ENCODE data around the gene CLIC2.
"Not testable (repeated sequence)": the region's sequence is repeated elsewhere in the genome, so short reads cannot be mapped to it uniquely, and the experiment has no call there.

Gene CLIC2

DNA sequence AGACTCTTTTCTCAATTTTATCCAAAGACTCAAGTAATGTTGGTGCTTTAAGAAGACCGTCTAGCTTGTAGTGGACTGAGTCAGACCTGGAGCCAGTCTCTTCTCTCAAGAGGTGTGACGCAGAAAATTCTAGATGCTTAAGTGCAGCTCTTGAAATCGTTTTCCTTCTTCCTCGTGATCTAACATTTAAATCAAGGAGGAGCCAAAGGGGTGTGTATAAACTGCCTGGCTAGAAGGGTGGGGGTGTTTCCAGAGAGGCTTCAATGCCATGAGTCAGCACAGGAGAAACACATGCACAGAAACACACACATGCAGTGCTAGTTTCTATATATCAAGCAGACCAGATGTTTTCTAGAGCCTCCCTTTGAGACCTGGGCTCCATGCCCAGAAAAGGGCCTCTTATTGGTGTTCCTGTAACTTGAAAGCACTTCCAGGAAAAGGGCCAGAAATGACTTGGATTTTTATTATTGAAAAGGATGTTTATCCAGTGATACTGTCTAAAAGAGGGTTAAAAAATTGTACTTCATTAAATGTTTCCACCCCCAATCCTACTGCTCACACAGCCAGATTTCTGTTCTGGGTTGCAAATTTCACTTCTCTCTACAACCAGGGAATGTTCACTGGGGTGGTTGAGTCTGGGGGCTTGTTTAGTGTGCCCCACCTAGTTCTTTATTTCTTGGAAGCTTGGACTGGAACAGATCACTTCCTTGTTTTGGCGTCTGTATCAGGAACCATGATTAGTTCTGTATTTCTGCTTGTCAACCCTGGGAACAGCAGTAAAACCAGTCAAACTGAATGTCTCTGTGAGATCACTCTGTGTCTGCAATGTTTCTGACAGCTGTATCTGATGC lies at the start of gene CLIC2:
CLIC2 (minus strand) TSS at position 129 of the 851 bp plus-strand sequence. CDS start 187 bp downstream, outside the sequence.
- DNase-seq (ENCODE audit: low read depth, low spot score) = peak; percentile 46

DNA sequence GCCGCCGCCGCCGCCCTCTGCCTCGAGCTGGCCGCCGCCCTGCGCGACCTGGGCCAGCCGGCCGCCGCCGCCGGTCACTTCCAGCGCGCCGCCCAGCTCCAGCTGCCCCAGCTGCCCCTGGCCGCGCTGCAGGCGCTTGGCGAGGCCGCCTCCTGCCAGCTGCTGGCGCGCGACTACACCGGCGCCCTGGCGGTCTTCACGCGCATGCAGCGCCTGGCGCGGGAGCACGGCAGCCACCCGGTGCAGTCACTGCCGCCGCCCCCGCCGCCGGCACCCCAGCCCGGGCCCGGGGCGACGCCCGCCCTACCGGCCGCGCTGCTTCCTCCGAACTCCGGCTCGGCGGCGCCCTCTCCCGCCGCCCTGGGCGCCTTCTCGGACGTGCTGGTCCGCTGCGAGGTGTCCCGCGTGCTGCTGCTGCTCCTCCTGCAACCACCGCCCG lies 48.1 kb upstream of the CLIC2 start:
- DNase-seq (ENCODE audit: low read depth, low spot score) = not testable (repeated sequence)

DNA sequence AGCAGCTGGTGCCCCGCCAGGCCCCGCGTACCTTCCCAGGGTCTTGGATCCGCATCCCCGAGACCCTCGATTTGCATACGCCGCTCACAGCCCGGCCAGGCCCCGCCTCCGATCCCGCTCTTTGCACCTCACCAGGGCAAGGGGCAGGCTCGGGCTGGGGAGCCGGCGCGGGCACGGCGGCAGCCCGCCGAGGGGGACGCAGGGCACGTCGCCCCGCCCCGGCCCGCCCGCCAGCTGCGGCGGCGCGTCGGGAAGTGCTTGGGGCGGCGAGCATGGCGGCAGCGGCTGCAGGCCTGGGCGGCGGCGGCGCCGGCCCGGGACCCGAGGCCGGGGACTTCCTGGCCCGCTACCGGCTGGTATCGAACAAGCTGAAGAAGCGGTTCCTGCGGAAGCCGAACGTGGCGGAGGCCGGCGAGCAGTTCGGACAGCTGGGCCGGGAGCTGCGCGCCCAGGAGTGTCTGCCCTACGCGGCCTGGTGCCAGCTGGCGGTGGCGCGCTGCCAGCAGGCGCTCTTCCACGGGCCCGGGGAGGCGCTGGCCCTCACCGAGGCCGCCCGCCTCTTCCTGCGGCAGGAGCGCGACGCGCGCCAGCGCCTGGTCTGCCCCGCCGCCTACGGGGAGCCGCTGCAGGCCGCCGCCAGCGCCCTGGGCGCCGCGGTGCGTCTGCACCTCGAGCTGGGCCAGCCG lies 47.6 kb upstream of the CLIC2 start, which contains the start of gene F8A2:
F8A2 (plus strand) TSS at position 253 of the 686 bp plus-strand sequence; CDS start at position 273, 20 bp downstream.
- DNase-seq (ENCODE audit: low read depth, low spot score) = not testable (repeated sequence)

DNA sequence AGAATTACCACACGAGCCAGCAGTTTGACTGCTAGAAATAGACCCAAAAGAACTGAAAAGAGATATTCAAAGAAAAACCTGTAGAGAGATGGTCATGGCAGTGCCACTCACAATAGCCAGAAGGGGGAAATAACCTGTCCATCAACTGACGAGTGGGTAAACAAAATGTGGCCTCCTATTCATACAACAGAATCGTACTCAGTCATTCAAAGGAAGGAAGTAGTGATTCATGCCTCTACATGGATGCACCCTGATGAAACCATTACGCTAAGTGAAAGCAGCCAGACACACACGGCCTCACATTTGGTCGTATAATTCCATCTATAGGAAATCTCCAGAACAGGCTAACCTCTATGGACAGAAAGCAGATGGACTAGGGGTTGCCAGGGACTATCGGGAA lies 45.4 kb upstream of the CLIC2 start:
- not testable (repeated sequence) for DNase-seq (ENCODE audit: low read depth, low spot score)

DNA sequence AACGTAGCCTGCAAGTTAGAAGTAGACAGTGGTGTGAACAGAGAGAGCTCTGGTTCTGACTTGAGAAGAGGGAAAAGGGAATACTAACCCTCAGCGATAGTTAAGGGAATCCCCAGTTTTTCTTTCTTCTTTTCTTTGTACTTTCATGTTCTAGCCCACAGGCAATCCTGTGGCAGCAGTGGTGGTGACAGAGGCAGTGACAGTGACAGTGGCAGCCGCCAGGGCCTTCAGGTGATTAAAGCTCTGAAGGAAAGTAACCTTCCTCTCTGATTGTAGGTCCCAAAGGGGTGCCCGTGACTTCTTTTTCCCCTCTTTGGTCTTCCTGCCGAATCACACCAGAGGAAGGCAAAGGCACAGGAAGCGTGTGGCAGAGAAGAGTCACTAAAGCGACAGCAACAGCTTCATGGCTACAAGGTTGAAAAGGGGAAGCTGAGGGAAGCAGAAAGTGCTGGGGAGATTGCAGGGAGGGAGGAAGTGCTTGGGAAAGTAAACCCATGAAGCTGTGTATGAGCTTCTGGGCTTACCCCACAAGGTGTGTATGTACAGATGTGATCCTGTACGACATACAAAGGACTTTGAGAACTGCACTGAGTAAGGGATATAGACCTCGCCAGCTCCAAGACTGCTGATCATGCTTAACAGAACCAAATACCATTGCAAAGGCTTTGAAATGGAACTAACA lies 39.5 kb upstream of the CLIC2 start:
- DNase-seq (ENCODE audit: low read depth, low spot score) = not testable (repeated sequence)

DNA sequence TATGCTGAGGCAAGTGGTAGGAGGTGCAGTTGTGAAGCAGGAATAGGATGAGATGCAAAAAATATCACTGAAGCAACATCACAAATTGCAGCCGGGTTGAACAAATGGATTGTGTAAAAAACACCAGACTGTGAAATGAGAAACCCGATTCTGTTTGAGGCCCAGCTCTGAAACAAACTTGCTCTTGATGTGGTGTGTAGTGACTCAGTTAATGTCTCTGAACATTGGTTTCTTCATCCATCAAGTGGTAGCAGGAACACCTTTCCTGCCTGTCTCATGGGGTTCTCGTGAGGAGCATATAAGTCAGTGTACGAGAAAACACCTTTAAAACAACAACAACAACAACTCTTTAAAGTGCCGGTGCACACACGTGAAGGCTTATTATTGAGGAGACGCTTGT lies 29.3 kb upstream of the CLIC2 start:
- not testable (repeated sequence) for DNase-seq (ENCODE audit: low read depth, low spot score)

DNA sequence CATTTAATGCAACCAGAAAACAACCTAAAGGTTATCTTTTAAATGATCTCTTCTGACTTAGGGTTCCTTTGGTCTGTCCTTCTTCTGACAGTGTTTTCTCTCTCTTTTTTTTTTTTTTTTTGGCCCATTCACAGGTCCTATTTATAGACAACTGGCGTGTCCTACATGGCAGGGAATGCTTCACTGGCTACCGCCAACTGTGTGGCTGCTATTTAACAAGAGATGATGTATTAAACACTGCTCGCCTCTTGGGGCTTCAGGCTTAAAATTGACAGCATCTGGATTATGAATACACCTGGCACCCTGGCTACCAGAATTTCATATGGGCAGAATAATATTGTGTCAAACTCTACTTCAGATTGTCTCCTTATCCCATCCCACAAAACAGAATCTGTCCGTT lies 15.0 kb upstream of the CLIC2 start:
- DNase-seq (ENCODE audit: low read depth, low spot score) = not testable (repeated sequence)

DNA sequence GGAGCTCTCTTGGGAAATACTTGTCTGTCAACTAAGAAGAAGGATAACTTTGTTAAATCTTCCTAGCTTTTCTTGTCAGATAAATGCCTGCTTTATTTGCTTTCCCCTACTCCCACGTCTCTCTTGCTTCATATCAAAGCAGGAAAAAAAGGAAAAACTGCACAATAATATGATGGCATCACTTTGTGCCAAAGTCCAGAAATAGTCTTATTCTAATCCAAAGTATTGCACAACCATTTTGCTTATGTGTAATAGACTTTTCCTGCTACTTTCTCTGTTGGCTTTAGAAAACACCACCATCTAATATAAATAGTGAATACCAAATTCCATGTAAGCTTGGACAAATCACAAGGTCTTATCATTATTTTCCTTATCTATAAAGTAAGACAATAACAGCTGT lies 11.3 kb upstream of the CLIC2 start:
- not testable (repeated sequence) for DNase-seq (ENCODE audit: low read depth, low spot score)

DNA sequence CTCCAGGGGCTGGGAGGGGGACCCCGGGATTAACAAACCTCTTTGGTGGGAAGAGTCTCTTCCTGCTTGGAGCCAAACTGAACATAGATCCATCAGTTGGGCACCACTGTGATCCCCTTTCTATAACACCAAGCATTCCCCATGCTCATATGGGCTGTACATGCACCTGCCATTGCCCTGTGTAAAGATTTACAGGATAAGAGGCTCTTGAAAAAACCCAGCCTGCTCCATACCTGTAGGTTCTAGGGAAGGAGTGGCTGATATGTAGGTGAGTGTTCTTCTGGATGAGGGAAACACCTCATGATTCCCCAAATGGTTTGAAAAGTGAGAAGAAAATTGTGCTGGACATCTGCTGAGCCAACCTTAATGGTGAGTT lies 911 bp upstream of the CLIC2 start:
- DNase-seq (ENCODE audit: low read depth, low spot score) = not testable (repeated sequence)

DNA sequence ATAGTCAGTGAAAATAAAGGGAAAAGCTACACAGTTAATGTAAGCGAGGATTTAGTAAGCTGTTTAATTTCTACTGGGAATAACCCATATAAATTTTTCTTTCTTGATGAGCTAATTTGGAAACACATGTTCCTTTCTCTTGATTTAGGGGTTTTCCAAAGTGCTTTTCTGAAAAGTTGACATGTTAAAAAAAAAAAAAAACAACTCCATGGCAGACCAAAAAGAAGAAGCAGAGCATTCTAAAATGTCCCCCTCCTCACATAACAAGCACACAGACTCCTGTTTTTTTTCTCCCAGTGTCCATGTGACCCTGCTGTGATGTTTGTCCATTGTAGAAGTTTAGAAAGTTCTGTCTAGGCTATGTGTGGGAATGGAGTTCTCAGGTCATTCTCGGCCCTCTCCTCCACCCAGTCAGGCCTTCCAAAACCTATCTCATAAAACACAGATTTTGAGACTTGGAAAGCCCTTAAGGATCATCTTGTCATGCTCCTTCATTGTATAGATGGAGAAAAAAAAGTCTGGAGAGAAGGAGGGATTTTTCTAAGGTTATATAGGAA lies 792 bp downstream of the CLIC2 start:
- no peak for DNase-seq (ENCODE audit: low read depth, low spot score)

DNA sequence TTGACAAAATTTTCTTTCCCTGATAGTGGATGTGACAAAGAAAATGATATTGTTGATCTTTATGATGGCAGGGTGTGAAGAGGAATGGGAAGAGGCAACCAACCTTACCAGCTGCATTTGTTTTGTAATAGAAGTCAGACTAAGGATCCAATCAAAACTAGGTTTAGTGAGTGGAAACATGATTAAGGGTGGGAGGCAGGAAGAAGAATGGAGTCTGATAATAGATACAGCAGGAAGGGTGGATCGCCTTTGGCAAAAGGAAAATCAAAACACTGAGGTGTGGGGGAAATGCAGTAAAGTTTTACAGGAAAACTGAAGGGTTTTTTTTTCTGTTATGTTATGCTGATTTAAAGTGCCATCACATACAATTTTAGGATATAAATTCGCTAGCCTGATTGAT lies 3.4 kb downstream of the CLIC2 start:
- DNase-seq (ENCODE audit: low read depth, low spot score) = no peak

DNA sequence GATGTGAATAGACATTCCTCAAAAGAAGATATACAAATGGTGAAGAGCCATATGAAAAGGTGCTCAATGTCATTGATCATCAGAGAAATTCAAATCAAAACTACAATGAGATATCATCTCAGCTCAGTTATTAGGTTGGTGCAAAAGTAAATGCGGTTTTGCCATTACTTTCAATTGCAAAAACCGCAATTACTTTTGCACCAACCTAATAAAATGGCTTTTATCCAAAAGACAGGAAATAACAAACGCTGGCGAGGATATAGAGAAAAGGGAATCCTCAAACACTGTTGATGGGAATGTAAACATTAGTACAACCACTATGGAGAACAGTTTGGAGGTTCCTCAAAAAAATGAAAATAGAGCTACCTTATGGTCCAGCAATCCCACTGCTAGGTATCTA lies 5.1 kb downstream of the CLIC2 start:
- no peak for DNase-seq (ENCODE audit: low read depth, low spot score)

DNA sequence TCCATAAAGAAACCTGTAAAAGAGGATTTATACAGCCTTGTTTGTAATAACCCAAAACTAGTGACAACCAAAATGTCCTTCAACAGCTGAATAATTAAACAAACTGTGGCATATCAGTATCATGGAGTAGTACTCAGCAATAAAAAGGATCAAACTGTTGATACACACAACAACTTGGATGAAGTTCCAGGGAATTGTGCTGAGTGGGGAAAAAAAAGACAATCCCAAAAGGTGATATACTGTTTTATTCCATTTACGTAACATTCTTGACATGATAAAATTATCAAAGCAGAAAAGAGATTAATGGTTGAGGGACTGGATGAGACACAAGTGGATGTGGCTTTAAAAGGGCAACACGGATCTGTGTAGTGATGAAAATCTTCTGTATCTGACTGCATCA lies 7.8 kb downstream of the CLIC2 start:
- no peak for DNase-seq (ENCODE audit: low read depth, low spot score)

DNA sequence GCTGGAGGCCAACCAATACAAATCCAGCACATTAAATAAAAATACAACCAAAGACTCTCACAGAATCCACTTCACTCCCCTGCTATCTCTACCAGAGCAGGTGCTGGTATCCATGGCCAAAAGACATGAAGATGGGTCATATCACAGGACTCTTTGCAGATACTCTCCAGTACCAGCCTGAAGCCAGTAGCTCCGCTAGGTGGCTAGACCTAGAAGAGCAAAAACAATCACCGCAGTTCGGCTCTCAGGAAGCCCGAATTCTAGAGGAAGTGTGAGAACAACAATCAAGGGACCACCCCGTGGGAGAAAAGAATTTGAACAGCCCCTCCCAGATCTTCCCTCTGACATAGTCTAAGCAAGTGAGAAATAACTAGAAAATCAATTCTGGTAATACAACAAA lies 20.2 kb downstream of the CLIC2 start:
- DNase-seq (ENCODE audit: low read depth, low spot score) = no peak

DNA sequence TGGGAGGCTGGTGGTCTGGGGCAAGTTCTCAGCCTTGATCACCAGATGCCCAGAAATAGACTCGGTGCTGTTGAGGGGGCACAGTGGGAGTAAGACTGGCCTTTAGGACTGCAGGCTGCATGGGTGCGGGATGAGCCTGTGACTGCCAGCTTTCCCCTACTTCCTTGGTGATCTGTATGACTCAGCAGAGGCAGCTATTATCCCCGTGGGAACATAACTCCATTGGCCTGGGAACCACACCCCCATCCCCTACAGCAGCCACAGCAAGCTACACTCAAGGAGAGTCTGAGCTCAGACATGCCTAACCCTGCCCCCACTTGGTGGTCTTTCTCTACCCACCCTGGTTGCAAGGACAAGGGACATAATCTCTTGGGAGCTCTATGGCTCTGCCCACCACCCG lies 20.6 kb downstream of the CLIC2 start:
- DNase-seq (ENCODE audit: low read depth, low spot score) = peak; percentile 16

DNA sequence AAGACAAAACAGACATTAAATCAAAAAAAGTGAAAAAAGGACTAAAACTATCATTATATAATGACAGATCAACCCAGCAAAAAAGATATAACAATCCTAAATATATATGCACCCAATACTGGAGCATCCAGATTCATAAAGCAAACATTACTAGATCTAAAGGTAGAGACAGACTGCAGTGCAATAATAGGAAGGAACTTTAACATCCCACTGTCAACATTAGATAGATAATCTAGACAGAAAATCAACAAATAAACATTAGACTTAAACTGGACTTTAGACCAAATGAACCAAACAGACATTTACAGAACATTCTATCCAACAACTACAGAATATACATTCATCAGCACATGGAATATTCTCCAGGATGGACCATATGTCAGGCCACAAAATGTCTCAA lies 40.6 kb downstream of the CLIC2 start:
- DNase-seq (ENCODE audit: low read depth, low spot score) = no peak

DNA sequence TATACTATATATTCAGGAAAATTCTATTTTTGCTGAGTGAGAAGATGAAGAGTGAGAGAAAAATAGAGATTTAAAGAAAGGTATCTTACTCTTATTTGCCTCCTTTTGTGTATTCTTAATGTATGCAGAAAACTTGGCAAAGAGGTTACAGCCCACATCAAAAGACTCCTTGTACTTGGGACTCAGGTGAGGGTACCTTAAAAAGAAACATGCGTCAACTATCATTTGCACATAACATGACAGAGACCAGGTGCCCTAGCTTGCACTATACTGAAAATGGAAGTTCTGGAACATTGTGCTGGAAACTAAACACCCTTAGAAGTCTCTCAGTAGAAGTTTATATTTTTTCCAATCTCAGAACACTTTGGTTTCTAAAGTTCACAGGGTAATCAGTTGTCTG lies 54.5 kb downstream of the CLIC2 start:
- DNase-seq (ENCODE audit: low read depth, low spot score) = no peak

DNA sequence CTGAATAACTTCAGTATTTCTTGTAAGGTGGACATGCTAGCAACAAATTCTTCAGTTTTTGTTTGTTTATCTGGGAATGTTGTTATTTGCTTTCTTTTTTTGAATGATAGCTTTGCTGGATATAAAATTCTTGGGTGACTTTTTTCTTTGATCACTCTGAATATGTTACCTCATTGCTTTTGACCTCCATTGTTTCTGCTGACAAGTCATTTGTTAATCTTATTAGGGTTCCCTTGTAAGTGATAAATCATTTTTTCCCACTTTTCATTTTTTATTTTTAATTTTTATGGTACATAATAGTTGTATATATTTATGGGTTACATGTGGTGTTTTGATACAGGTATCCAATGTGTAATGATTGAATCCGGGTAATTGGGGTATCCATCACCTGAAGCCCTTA lies 63.4 kb downstream of the CLIC2 start:
- no peak for DNase-seq (ENCODE audit: low read depth, low spot score)

DNA sequence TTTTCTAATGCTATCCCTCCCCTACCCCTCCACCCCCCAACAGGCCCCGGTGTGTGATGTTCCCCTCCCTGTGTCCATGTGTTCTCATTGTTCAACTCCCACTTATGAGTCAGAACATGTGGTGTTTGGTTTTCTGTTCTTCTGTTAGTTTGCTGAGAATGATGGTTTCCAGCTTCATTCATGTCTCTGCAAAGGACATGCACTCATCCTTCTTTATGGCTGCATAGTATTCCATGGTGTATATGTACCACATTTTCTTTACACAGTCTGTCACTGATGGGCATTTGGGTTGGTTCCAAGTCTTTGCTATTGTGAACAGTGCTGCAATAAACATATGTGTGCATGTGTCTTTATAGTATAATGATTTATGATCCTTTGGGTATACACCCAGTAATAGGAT lies 66.4 kb downstream of the CLIC2 start:
- not testable (repeated sequence) for DNase-seq (ENCODE audit: low read depth, low spot score)

DNA sequence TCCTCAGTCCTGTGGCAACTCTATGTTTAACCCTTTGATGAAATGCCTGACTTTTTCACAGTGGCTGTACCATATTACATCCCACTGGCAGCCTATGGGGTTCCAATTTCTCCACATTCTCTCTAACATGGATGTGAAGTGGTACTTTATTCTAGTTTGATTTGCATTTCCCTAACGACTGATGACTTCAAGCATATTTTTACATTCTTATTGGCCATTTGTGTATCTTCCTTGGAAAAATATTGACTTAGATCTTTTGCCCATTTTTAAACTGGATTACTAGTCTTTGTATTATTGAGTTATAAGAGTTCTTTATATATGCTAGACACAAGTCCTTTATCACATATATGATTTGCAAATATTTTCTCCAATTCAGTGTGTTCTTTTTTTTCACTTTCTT lies 68.0 kb downstream of the CLIC2 start:
- DNase-seq (ENCODE audit: low read depth, low spot score) = no peak

DNA sequence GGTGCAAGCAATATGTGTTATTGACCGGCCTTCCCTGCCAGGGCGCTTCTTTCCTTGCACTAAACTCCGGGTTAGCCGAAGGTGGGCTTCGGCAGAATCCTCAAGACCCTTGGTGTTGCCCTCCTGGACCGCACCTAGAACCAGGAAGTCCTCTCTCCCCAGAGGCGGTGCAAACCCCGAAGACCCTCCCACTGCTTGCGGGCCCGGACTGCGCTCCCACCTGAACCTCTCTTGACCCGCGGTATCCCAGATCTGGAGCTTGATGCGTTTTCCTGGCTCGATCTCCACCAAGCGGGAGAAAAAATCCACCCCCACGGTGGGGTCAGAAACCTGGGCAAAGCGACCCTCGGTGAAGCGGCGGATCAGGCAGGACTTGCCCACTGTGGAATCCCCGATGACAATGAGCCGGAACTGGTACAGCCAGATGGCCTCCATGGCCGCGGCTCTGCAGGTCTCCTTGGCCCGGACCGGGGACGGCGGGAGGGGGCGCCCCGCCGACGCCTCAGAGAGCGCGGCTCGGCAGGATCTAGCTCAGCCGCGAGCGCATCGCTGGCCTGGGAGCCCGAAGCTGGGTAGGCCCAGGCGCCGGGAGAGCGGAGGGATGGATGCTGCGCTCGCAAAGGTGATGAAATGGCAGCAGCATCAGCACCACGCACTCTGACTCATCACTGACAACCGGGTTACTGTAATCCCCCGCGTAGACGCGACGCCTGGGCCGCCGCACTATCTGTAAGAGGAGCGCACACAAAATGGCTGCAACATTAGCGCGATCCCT lies 70.4 kb downstream of the CLIC2 start, which contains the start of gene RAB39B:
RAB39B (minus strand) TSS at position 638 of the 775 bp plus-strand sequence; CDS start at position 435, 203 bp downstream.
- peak; percentile 74 for DNase-seq (ENCODE audit: low read depth, low spot score)

Measured in astrocyte of the hippocampus (primary cell).